HEK293 (cell line): Measurements from ENCODE around the gene SLC7A14.

Source experiments
- CTCF ChIA-PET: fragments of 350-600 bp; formaldehyde crosslinking; extraction: SDS; loops from one replicate; lab custom pipeline; 2021; ENCODE audit warnings: antibody characterized with exemption; lab: Yijun Ruan, JAX
- POLR2A ChIA-PET: fragments of 300-600 bp; formaldehyde crosslinking; extraction: SDS; loops from one replicate; lab custom pipeline; 2020; ENCODE audit warnings: antibody characterized with exemption, inconsistent platforms; lab: Yijun Ruan, JAX
- H3K27ac ChIP-seq: fragments of 200-500 bp; sonication (Bioruptor generic); 2 replicates; pipeline ENCODE4 v1.5.1; 2014; ENCODE audit warnings: low read depth, low read length, control low read depth, inconsistent platforms; ENCODE audit errors: extremely low read depth
- H3K36me3 ChIP-seq, 2 experiments: fragments of 200-500 bp in 1 of 2; sonication (Bioruptor generic) in 1 of 2; 1 replicate in 1 of 2; 2 replicates in 1 of 2; pipeline ENCODE4 v1.5.1; 2014 to 2017; ENCODE audit warnings: inconsistent platforms in 2 of 2, low read length in 2 of 2; ENCODE audit not compliant: control insufficient read depth in 2 of 2, insufficient read depth in 1 of 2
- H3K4me1 ChIP-seq: fragments of 200-500 bp; sonication (Bioruptor generic); 2 replicates; pipeline ENCODE4 v1.5.1; 2014; ENCODE audit warnings: mild to moderate bottlenecking, low read length, inconsistent platforms; ENCODE audit not compliant: control insufficient read depth, insufficient read depth
- H3K4me3 ChIP-seq: 2 replicates; pipeline ENCODE4 v1.5.1; 2011; ENCODE audit warnings: low read depth, mild to moderate bottlenecking, control low read depth, low read length, moderate library complexity
- H3K9me3 ChIP-seq: fragments of 200-500 bp; sonication (Bioruptor generic); 2 replicates; pipeline ENCODE4 v1.5.1; 2014; ENCODE audit warnings: low read depth, low read length, inconsistent platforms; ENCODE audit not compliant: control insufficient read depth, insufficient read depth
- BCL11A ChIP-seq: fragments of 450-650 bp; formaldehyde crosslinking; IDR thresholded peaks from 2 replicates; pipeline ENCODE4 v1.5.1; 2016; ENCODE audit warnings: low read depth, missing biosample characterization, missing genetic modification characterization
- BCL11B ChIP-seq: fragments of 450-650 bp; formaldehyde crosslinking; IDR thresholded peaks from 2 replicates; pipeline ENCODE4 v1.5.1; 2016; ENCODE audit warnings: low read depth, missing biosample characterization, missing genetic modification characterization
- EGR2 ChIP-seq: fragments of 450-650 bp; formaldehyde crosslinking; IDR thresholded peaks from 2 replicates; pipeline ENCODE4 v1.5.1; 2016; ENCODE audit warnings: low read depth, missing biosample characterization, missing genetic modification characterization
- GLIS1 ChIP-seq: fragments of 450-650 bp; formaldehyde crosslinking; IDR thresholded peaks from 2 replicates; pipeline ENCODE4 v1.5.1; 2016; ENCODE audit warnings: missing biosample characterization, missing genetic modification characterization
- KLF10 ChIP-seq: fragments of 450-650 bp; IDR thresholded peaks from 2 replicates; pipeline ENCODE4 v1.5.1; 2018; ENCODE audit warnings: missing biosample characterization, mild to moderate bottlenecking, missing genetic modification characterization
- OVOL3 ChIP-seq: fragments of 450-650 bp; formaldehyde crosslinking; IDR thresholded peaks from 2 replicates; pipeline ENCODE4 v1.5.1; 2016; ENCODE audit warnings: missing biosample characterization, missing genetic modification characterization
- ZBTB21 ChIP-seq: fragments of 450-650 bp; formaldehyde crosslinking; IDR thresholded peaks from 2 replicates; pipeline ENCODE4 v1.5.1; 2017; ENCODE audit warnings: missing biosample characterization, missing genetic modification characterization
- ZNF2 ChIP-seq: fragments of 450-650 bp; formaldehyde crosslinking; IDR thresholded peaks from 2 replicates; pipeline ENCODE4 v1.5.1; 2016; ENCODE audit warnings: missing biosample characterization, missing genetic modification characterization
- ZNF302 ChIP-seq: fragments of 450-650 bp; formaldehyde crosslinking; IDR thresholded peaks from 2 replicates; pipeline ENCODE4 v1.5.1; 2016; ENCODE audit warnings: missing biosample characterization, missing genetic modification characterization, low read depth
- ZNF529 ChIP-seq: fragments of 450-650 bp; formaldehyde crosslinking; IDR thresholded peaks from 2 replicates; pipeline ENCODE4 v1.5.1; 2017; ENCODE audit warnings: missing genetic modification characterization, missing biosample characterization; ENCODE audit not compliant: insufficient replicate concordance
- ZNF585B ChIP-seq: fragments of 450-650 bp; formaldehyde crosslinking; IDR thresholded peaks from 2 replicates; pipeline ENCODE4 v1.5.1; 2016; ENCODE audit warnings: missing biosample characterization, missing genetic modification characterization
- ZNF629 ChIP-seq: fragments of 450-650 bp; formaldehyde crosslinking; IDR thresholded peaks from 2 replicates; pipeline ENCODE4 v1.5.1; 2017; ENCODE audit warnings: missing biosample characterization, missing genetic modification characterization
- ZNF670 ChIP-seq: fragments of 450-650 bp; formaldehyde crosslinking; IDR thresholded peaks from 2 replicates; pipeline ENCODE4 v1.5.1; 2016; ENCODE audit warnings: missing biosample characterization, missing genetic modification characterization, low read depth
- ZNF777 ChIP-seq: fragments of 450-650 bp; formaldehyde crosslinking; IDR thresholded peaks from 2 replicates; pipeline ENCODE4 v1.5.1; 2017; ENCODE audit warnings: missing biosample characterization, missing genetic modification characterization, borderline replicate concordance
- ZNF791 ChIP-seq: fragments of 450-650 bp; formaldehyde crosslinking; IDR thresholded peaks from 2 replicates; pipeline ENCODE4 v1.5.1; 2016; ENCODE audit warnings: missing biosample characterization, missing genetic modification characterization
- ZNF792 ChIP-seq: fragments of 450-650 bp; formaldehyde crosslinking; IDR thresholded peaks from 2 replicates; pipeline ENCODE4 v1.5.1; 2016; ENCODE audit warnings: missing biosample characterization, missing genetic modification characterization
- ZNF837 ChIP-seq: fragments of 450-650 bp; formaldehyde crosslinking; IDR thresholded peaks from 2 replicates; pipeline ENCODE4 v1.5.1; 2016; ENCODE audit warnings: missing biosample characterization, missing genetic modification characterization
- TF ChIP-seq, protein P1 (sequence below): fragments of 450-650 bp; formaldehyde crosslinking; IDR thresholded peaks from 2 replicates; pipeline ENCODE4 v1.5.1; 2016; ENCODE audit warnings: missing biosample characterization, missing genetic modification characterization
- TF ChIP-seq, protein P2 (sequence below): fragments of 450-650 bp; formaldehyde crosslinking; IDR thresholded peaks from 2 replicates; pipeline ENCODE4 v1.5.1; 2016; ENCODE audit warnings: missing biosample characterization, missing genetic modification characterization
- TF ChIP-seq, protein P3 (sequence below): fragments of 450-650 bp; formaldehyde crosslinking; IDR thresholded peaks from 2 replicates; pipeline ENCODE4 v1.5.1; 2016; ENCODE audit warnings: missing biosample characterization, missing genetic modification characterization
- TF ChIP-seq, protein P4 (sequence below): fragments of 450-650 bp; formaldehyde crosslinking; IDR thresholded peaks from 2 replicates; pipeline ENCODE4 v1.5.1; 2016; ENCODE audit warnings: missing biosample characterization, missing genetic modification characterization

SLC7A14 gene

DNA sequence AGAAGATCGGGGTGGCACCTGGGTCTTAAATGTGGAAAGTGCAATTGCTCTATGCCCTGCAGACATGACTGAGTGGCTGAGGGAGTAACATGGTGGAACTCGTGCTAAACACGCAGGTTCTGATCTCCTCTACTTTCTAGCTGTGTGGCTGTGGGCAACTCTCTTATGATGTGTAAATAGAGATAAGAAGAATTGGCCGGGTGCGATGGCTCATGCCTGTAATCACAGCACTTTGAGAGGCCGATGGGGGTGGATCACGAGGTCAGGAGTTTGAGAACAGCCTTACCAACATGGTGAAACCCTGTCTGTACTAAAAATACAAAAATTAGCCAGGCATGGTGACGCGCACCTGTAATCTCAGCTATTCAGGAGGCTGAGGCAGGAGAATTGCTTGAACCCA is 99.5 kb downstream of the SLC7A14 start:
- Histone ChIP-seq H3K36me3 (no peaks in the 10 kb centered on the region), H3K27ac (no peak overlapping the region), H3K9me3 (no peaks in the 10 kb centered on the region), H3K4me3 (no peak overlapping the region), H3K4me1 (no peaks in the 10 kb centered on the region)
- TF ChIP-seq ZNF670: no peak
- TF ChIP-seq BCL11B (tag by site-specific recombination): no peak
- TF ChIP-seq EGR2 (tag by site-specific recombination): no peak
- TF ChIP-seq, protein P1, sequence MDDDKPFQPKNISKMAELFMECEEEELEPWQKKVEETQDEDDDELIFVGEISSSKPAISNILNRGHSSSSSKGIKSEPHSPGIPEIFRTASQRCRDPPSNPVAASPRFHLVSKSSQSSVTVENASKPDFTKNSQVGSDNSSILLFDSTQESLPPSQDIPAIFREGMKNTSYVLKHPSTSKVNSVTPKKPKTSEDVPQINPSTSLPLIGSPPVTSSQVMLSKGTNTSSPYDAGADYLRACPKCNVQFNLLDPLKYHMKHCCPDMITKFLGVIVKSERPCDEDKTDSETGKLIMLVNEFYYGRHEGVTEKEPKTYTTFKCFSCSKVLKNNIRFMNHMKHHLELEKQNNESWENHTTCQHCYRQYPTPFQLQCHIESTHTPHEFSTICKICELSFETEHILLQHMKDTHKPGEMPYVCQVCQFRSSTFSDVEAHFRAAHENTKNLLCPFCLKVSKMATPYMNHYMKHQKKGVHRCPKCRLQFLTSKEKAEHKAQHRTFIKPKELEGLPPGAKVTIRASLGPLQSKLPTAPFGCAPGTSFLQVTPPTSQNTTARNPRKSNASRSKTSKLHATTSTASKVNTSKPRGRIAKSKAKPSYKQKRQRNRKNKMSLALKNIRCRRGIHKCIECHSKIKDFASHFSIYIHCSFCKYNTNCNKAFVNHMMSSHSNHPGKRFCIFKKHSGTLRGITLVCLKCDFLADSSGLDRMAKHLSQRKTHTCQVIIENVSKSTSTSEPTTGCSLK (tag by site-specific recombination): no peak
- TF ChIP-seq KLF10: no peak
- no peak for TF ChIP-seq ZNF777 (tag by site-specific recombination)
- TF ChIP-seq ZNF837: no peak
- no peak for TF ChIP-seq ZNF792 (tag by site-specific recombination)
- no peak for TF ChIP-seq ZBTB21 (tag by site-specific recombination)
- no peak for TF ChIP-seq BCL11A
- no peak for TF ChIP-seq ZNF529 (tag by site-specific recombination)
- TF ChIP-seq, protein P2, sequence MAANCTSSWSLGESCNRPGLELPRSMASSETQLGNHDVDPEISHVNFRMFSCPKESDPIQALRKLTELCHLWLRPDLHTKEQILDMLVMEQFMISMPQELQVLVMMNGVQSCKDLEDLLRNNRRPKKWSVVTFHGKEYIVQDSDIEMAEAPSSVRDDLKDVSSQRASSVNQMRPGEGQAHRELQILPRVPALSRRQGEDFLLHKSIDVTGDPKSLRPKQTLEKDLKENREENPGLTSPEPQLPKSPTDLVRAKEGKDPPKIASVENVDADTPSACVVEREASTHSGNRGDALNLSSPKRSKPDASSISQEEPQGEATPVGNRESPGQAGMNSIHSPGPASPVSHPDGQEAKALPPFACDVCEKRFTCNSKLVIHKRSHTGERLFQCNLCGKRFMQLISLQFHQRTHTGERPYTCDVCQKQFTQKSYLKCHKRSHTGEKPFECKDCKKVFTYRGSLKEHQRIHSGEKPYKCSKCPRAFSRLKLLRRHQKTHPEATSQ (tag by site-specific recombination): no peak
- ChIA-PET CTCF (interaction anchor here (2.5 kb wide), 1 partner anchor 13 kb away, joined by 7 read pairs; no protein-coding TSS in a partner anchor), POLR2A (interaction anchor here (0.6 kb wide), 1 partner anchor 44 kb away, joined by 3 read pairs; no protein-coding TSS in a partner anchor)

DNA sequence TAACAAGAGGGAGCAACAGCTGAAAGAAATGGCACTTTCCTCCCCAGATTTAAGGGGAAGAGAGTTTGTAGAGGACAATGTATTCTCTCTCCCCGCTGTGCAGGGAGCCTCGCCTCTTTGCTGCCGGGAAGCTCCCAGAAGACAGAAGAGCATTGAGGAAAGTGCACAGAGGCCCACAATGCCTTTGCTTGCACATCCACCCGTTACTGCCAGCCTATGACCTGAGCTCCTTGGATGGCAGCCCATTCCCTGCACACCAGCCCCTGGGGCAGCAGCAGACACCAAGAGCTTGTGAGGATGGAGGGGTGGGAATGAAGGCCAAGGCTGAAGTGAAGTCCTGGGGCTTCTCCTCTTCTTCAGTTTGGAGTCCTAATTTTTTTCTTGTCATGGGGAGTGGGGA is 100.2 kb downstream of the SLC7A14 start:
- H3K9me3 ChIP-seq: no peaks in the 10 kb centered on the region
- TF ChIP-seq ZNF629 (tag by site-specific recombination) (no peak), ZNF585B (tag by site-specific recombination) (no peak), ZNF302 (tag by site-specific recombination) (no peak), OVOL3 (tag by site-specific recombination) (no peak), ZNF2 (tag by site-specific recombination) (no peak), GLIS1 (tag by site-specific recombination) (no peak), ZNF791 (no peak)
- TF ChIP-seq, protein P3, sequence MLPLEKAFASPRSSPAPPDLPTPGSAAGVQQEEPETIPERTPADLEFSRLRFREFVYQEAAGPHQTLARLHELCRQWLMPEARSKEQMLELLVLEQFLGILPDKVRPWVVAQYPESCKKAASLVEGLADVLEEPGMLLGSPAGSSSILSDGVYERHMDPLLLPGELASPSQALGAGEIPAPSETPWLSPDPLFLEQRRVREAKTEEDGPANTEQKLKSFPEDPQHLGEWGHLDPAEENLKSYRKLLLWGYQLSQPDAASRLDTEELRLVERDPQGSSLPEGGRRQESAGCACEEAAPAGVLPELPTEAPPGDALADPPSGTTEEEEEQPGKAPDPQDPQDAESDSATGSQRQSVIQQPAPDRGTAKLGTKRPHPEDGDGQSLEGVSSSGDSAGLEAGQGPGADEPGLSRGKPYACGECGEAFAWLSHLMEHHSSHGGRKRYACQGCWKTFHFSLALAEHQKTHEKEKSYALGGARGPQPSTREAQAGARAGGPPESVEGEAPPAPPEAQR (tag by site-specific recombination): no peak
- TF ChIP-seq, protein P4, sequence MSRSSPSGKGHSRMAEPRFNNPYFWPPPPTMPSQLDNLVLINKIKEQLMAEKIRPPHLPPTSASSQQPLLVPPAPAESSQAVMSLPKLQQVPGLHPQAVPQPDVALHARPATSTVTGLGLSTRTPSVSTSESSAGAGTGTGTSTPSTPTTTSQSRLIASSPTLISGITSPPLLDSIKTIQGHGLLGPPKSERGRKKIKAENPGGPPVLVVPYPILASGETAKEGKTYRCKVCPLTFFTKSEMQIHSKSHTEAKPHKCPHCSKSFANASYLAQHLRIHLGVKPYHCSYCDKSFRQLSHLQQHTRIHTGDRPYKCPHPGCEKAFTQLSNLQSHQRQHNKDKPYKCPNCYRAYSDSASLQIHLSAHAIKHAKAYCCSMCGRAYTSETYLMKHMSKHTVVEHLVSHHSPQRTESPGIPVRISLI (tag by site-specific recombination): no peak
- POLR2A ChIA-PET: no interaction called here
- H3K4me3 ChIP-seq: no peak overlapping the region
- H3K36me3 ChIP-seq: no peaks in the 10 kb centered on the region
- CTCF ChIA-PET: interaction anchor here (2.5 kb wide), 1 partner anchor 13 kb away, joined by 7 read pairs; no protein-coding TSS in a partner anchor
- H3K4me1 ChIP-seq: no peaks in the 10 kb centered on the region
- H3K27ac ChIP-seq: no peak overlapping the region
